Heart left ventricle (tissue), 13 donors: ENCODE results near the gene AK6.
A peak's percentile ranks its signal among the peaks of the same experiment; 100 is the strongest.

Source experiments
- CTCF ChIP-seq, 12 donors: fragments of 200-600 bp; sonication (generic) in 4 of 12; IDR thresholded peaks; one replicate each; pipeline versions ENCODE4 v1.5.0 to v1.8.0; 2018 to 2022; ENCODE audit warnings: antibody characterized with exemption in 12 of 12, mild to moderate bottlenecking in 5 of 12
- POLR2A ChIP-seq, 2 donors: fragments of 450-650 bp; IDR thresholded peaks; one replicate each; pipeline ENCODE4 v1.6.1; 2017; ENCODE audit warnings: antibody characterized with exemption in 2 of 2, mild to moderate bottlenecking in 2 of 2, moderate library complexity in 2 of 2
- donor health status: ischemic (EF 13 %, LVEDD 7.1; RV severe dilation, severe dysfunction).
- donor health status: DM: no; HTN: yes; CAD: no.
- donor health status: DM: no; HTN: no; CAD: no.
- donor health status: ischemic (EF 25% LVEDD 6.9; RV normal size, moderate dysfunction).
- donor health status: ischemic (EF 25% LVEDD 5.7; RV mildly dilated, moderate dysfunction).
- donor health status: ischemic (EF 35%, LVEDD 5.7; RV mildly dilated, moderate dysfunction).
- donor health status: nonischemic (EF 11% LVEDD 7.7; RV severe dilation, severe dysfunction).
- donor health status: DM: yes; HTN: yes; CAD: no.
- donor health status: PGD.
- donor health status: ischemic (EF 29% LVEDD 5.4; RV normal size, mild dysfunction).
- donor health status: nonischemic (EF 23%, LVEDD 6.1; RV moderate dilation, normal function).

- TF ChIP-seq POLR2A (IDR thresholded peaks at IDR 0.05) (no peak), CTCF (IDR thresholded peaks at IDR 0.05) (peak in 5 of 12 donors; percentile 8 to 32 (median 27))
Observed at GRCh38 chr5:69364414-69364813, 4.9 kb downstream of the AK6 start.
